ENCODE results near the gene HDDC3. TPM values are rescaled to one million over a fixed set of nuclear protein-coding genes. Genes with fewer than 3 reads are reported as not detected.
A peak's percentile ranks its signal among the peaks of the same experiment; 100 is the strongest.

HDDC3 gene
- total and polyA plus RNA-seq, 9 of the 15 experiments (the other 6 are each of a cell fraction or from before 2014, with no cell fraction given): 14.9 to 55.8 (median 36.9) TPM

GRCh38 chr15:90931828-90932659, at the start of gene HDDC3 (continued):
- no peak for TF ChIP-seq TRIM25 (IDR thresholded peaks at IDR 0.05; ENCODE audit: borderline replicate concordance)
- TF ChIP-seq GTF2F1 (IDR thresholded peaks at IDR 0.05; ENCODE audit: low read depth, low read length): 0 out of 2 replicates have a peak, but pooled peaks have one; percentile 16
- TF ChIP-seq ZBTB9 (CRISPR knock-in tag; IDR thresholded peaks at IDR 0.05): peak; percentile 91
- TF ChIP-seq HOMEZ (CRISPR knock-in tag; IDR thresholded peaks at IDR 0.05): no peak
- TF ChIP-seq PKNOX1 (IDR thresholded peaks at IDR 0.05): no peak
- no peak for TF ChIP-seq FOXK1 (CRISPR knock-in tag; IDR thresholded peaks at IDR 0.05; ENCODE audit: borderline replicate concordance)
- peak; percentile 34 for TF ChIP-seq ZNF592 (IDR thresholded peaks at IDR 0.05)
- TF ChIP-seq CBFA2T2 (conservative IDR thresholded peaks at IDR 0.05): no peak
- TF ChIP-seq RFX7 (CRISPR knock-in tag; IDR thresholded peaks at IDR 0.05): no peak
- peak; percentile 79 for TF ChIP-seq NKRF (IDR thresholded peaks at IDR 0.05; ENCODE audit: borderline replicate concordance)
- TF ChIP-seq ZKSCAN3 (CRISPR knock-in tag; IDR thresholded peaks at IDR 0.05): no peak
